Activated CD4-positive, alpha-beta T cell treated with anti-CD3 and anti-CD28 coated beads for 48 hours (primary cell): Measurements from ENCODE around the gene SOBP.
"Not testable (repeated sequence)": the region's sequence is repeated elsewhere in the genome, so short reads cannot be mapped to it uniquely, and the experiment has no call there.

Experiments
- DNase-seq: peaks from one replicate; pipeline ENCODE4 v3.0.0-alpha.2; 2020

Gene SOBP, protein sequence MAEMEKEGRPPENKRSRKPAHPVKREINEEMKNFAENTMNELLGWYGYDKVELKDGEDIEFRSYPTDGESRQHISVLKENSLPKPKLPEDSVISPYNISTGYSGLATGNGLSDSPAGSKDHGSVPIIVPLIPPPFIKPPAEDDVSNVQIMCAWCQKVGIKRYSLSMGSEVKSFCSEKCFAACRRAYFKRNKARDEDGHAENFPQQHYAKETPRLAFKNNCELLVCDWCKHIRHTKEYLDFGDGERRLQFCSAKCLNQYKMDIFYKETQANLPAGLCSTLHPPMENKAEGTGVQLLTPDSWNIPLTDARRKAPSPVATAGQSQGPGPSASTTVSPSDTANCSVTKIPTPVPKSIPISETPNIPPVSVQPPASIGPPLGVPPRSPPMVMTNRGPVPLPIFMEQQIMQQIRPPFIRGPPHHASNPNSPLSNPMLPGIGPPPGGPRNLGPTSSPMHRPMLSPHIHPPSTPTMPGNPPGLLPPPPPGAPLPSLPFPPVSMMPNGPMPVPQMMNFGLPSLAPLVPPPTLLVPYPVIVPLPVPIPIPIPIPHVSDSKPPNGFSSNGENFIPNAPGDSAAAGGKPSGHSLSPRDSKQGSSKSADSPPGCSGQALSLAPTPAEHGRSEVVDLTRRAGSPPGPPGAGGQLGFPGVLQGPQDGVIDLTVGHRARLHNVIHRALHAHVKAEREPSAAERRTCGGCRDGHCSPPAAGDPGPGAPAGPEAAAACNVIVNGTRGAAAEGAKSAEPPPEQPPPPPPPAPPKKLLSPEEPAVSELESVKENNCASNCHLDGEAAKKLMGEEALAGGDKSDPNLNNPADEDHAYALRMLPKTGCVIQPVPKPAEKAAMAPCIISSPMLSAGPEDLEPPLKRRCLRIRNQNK

GRCh38 chr6:107489636-107490565, at the start of gene SOBP:
TSS of gene SOBP (plus strand) at chr6:107490117. CDS start at chr6:107490617, 500 bp downstream.
- peak; percentile 43 for DNase-seq

DNA sequence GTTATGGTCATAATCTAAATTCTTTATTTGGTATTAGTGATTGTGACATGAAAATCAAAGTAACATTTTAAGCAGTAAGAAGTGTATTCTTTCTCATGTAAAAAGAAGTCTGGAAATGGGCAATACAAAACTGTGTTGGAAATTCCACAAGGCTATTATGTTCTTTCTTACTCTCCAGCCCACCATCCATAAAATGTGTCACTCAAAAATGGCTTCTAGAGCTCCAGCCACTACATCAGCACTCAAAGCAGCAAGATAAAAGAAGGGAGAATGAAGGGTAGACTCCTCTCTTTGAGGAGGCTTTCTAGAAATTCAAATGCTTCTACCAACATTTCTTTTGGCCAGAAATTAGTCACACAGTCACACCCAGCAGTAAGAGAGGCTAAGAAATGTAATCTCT, 49.0 kb upstream of the SOBP start:
- DNase-seq: no peak

DNA sequence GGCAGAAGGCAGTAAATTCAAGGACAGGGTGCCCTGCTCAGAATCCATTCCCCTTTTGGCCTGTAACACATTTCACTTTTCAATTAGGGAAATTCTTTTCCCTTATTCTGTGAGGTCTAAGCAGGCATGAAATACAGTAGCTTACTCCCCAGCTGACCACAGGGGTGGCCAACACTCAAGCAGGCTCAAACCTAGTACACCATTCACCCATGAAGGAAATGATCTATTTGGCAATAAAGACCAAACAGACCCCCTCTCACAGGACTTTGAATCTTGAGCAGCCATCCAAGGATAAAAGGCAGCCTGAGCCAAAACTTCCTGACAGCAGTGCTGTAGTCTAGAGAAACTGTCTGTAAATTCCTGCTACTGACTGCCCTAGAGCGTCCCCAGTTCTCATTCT, 48.2 kb upstream of the SOBP start:
- DNase-seq: no peak

- DNase-seq: no peak
Measured at GRCh38 chr6:107442938-107443607, 46.8 kb upstream of the SOBP start.

- no peak for DNase-seq
Measured at GRCh38 chr6:107443608-107444267, 46.2 kb upstream of the SOBP start.

DNA sequence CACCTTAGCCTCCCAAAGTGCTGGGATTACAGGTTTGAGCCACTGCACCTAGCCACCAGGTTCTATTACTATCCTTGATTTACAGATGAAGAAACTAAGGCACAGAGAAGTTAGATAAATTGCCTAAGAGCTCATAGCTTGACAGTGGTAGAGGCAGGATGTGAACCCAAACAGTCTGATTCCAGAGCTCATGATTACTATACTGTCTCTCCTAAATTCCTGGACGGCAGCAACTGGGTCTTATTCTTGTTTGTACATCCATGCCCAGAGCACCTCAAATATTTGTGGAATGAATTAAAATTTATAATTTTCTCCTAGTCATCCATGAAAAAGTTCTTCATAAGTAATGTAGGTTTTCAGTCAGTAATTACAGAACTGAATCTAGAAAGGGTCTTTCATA, 45.6 kb upstream of the SOBP start:
- no peak for DNase-seq

DNA sequence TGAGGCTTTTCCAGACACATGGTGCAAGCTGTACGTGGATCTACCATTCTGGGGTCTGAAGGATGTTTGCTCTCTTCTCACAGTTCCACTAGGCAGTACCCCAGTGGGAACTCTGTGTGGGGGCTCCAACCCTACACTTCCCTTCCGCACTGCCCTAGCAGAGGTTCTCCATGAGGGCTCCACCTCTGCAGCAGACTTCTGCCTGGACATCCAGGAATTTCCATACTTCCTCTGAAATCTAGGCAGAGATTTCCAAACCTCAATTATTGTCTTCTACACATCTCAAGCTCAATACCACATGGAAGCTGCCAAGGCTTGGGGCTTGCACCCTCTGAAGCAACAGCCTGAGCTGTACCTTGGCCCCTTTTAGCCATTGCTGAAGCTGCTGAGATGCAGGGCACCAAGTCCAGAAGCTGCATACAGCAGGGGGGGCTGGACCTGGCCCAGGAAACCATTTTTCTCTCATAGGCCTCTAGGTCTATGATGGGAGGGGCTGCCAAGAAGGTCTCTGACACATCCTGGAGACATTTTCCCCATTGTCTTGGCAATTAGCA, 42.2 kb upstream of the SOBP start:
- DNase-seq: no peak

GRCh38 chr6:107448776-107449175, 41.1 kb upstream of the SOBP start:
- DNase-seq: no peak

- DNase-seq: peak; percentile 37
Measured at GRCh38 chr6:107458672-107459282, 31.1 kb upstream of the SOBP start.

GRCh38 chr6:107459283-107460082, 30.4 kb upstream of the SOBP start, which contains the start of gene PDSS2:
TSS of gene PDSS2 (minus strand) at chr6:107459564. CDS start at chr6:107459285, 279 bp downstream.
- DNase-seq: peak; percentile 100

DNA sequence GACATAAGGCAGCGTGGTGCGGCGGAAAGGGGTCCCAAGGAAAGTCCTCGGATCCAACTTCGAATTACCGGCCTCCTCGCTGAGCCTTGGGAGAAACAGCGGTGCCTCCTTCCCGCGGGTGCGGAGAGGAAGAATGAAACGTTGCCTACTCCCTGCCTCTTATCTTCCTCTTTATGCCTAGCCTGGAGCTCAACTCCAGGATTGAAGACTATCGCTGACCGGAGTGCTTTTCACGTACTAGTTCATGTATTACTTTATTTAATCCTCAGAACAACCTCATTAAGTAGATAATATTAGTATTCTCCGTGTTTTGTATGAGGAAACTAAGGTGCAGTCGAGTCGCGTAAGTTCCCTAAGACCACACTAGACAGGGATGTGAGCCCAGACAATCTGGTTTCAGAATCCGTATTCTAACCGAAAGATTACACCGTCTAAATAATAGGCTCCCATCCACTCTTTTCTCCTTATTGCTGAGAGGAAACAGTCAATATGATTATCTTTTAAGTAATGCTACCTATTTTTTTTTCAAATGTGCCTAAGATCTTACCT, 29.8 kb upstream of the SOBP start:
- DNase-seq: no peak

DNA sequence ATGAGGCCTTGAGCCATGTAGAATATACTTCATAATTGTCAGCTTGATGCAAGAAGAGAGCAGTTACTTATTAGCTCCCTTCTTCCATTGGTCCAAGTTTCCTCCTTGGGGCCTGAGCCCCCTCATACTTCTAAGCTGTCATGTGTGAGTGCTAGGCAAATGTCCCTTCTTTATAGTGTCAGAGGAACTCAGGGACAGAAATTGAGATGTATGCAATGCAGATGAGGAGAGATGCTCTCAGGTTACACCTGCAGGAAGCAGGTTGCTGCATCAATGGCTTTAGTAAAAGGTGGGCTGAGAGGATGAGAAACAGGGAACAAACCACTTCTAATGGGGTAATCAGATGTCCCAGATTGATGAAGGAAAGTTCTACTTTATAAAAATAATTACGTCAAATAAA, 23.9 kb upstream of the SOBP start:
- no peak for DNase-seq

DNA sequence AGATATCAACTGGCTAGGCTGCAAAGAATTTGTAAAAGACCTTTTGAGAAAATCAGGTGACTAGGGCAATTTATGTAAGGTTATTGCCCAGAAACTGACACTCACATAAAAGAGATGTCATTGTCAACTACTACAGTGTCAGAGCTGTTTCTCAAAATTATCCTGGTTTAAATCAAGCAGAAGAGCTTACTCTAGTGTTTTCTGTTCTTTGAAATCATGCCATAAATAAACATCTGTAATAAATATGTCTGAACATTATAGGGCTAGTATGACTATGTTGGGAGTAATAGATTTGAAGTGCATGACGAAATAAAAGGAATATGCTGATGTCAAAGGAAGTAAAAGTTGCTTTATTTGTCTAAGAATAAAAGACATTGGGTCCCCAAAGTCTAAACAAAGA, 19.6 kb upstream of the SOBP start:
- DNase-seq: no peak

DNA sequence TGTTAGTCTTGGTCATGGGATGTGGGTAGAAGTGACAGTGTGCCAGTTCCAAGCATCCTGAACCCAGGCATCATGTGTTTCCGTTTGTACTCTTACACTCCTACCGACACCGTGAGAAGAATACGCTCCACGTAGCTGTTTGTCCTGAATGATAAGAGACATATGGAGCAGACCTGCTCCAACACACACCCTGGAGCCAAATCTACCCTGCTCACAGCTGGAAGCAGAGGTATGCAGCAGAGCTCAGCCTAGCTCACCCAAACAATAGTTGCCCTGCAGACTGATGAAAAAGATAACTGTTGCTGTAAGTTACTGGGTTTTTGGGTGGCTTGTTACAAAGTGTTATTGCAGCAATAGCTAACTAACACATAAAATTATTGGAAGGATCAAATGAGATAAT, 16.3 kb upstream of the SOBP start:
- DNase-seq: no peak

DNA sequence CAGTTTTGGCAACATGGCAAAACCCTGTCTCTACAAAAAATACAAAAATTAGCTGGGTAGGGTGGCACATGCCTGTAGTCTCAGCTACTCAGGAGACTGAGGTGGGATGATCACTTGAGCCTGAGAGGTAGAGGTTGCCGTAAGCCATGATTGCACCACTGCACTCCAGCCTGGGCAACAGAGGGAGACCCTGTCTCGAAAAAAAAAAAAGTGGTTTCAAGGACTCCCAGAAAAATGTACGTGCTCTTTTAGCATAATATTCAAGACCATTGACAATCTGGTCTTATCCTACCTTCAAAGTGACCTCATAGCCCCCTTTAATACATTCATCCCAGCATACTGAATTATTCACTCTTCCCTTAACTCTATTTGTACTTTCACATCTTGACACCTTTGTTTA, 14.6 kb upstream of the SOBP start:
- not testable (repeated sequence) for DNase-seq

GRCh38 chr6:107475826-107476225, 14.1 kb upstream of the SOBP start:
- not testable (repeated sequence) for DNase-seq

GRCh38 chr6:107479089-107479690, 10.7 kb upstream of the SOBP start:
- no peak for DNase-seq

GRCh38 chr6:107485157-107485556, 4.8 kb upstream of the SOBP start:
- DNase-seq: no peak
